Measurements from ENCODE around the gene EXD2.
"Not testable (repeated sequence)": the region's sequence is repeated elsewhere in the genome, so short reads cannot be mapped to it uniquely, and the experiment has no call there.

The EXD2 gene

GRCh38 chr14:69191340-69192111 is at the start of gene EXD2:
Gene EXD2 (plus strand): TSS chr14:69191498. CDS start chr14:69209471, 17,973 bp downstream.
- H3K4me3 ChIP-seq (ENCODE audit: low read depth, low read length) = peak within 1 kb of the TSS; percentile 73

GRCh38 chr14:69141550-69141949 is 49.7 kb upstream of the EXD2 start:
- no peak overlapping the region for H3K4me3 ChIP-seq (ENCODE audit: low read depth, low read length)
- no peak for DNase-seq (ENCODE audit: low read depth)

More at GRCh38 chr14:69191340-69192111, at the start of gene EXD2:
- DNase-seq (ENCODE audit: low read depth) = peak; percentile 34

GRCh38 chr14:69142101-69142500 is 49.2 kb upstream of the EXD2 start:
- no peak for DNase-seq (ENCODE audit: low read depth)
- H3K4me3 ChIP-seq (ENCODE audit: low read depth, low read length) = no peak overlapping the region

- no peak overlapping the region for H3K4me3 ChIP-seq (ENCODE audit: low read depth, low read length)
Observed at GRCh38 chr14:69149461-69150244, 41.6 kb upstream of the EXD2 start.

GRCh38 chr14:69151458-69152180 is 39.7 kb upstream of the EXD2 start:
- DNase-seq (ENCODE audit: low read depth) = no peak
- peak overlapping the region; percentile 80 for H3K4me3 ChIP-seq (ENCODE audit: low read depth, low read length)

More at GRCh38 chr14:69149461-69150244, 41.6 kb upstream of the EXD2 start:
- DNase-seq (ENCODE audit: low read depth) = no peak

GRCh38 chr14:69152181-69152901 is 39.0 kb upstream of the EXD2 start:
- H3K4me3 ChIP-seq (ENCODE audit: low read depth, low read length) = peak overlapping the region; percentile 80
- no peak for DNase-seq (ENCODE audit: low read depth)

- DNase-seq (ENCODE audit: low read depth) = no peak
- peak within 1 kb of the TSS; percentile 80 for H3K4me3 ChIP-seq (ENCODE audit: low read depth, low read length)
Observed at GRCh38 chr14:69152902-69153151, 38.5 kb upstream of the EXD2 start, which contains the start of gene DCAF5. Gene DCAF5 (minus strand): TSS chr14:69153119. CDS start chr14:69152978, 141 bp downstream.

- peak; percentile 83 for DNase-seq (ENCODE audit: low read depth)
- peak overlapping the region; percentile 80 for H3K4me3 ChIP-seq (ENCODE audit: low read depth, low read length)
Observed at GRCh38 chr14:69153152-69153872, 38.0 kb upstream of the EXD2 start.

- peak overlapping the region; percentile 80 for H3K4me3 ChIP-seq (ENCODE audit: low read depth, low read length)
- DNase-seq (ENCODE audit: low read depth) = no peak
Observed at GRCh38 chr14:69153873-69154270, 37.4 kb upstream of the EXD2 start.

GRCh38 chr14:69154779-69155178 is 36.5 kb upstream of the EXD2 start:
- H3K4me3 ChIP-seq (ENCODE audit: low read depth, low read length) = no peak overlapping the region
- DNase-seq (ENCODE audit: low read depth) = no peak

GRCh38 chr14:69156224-69156623 is 35.1 kb upstream of the EXD2 start:
- no peak overlapping the region for H3K4me3 ChIP-seq (ENCODE audit: low read depth, low read length)
- DNase-seq (ENCODE audit: low read depth) = no peak

- no peak for DNase-seq (ENCODE audit: low read depth)
- no peak overlapping the region for H3K4me3 ChIP-seq (ENCODE audit: low read depth, low read length)
Observed at GRCh38 chr14:69161590-69161989, 29.7 kb upstream of the EXD2 start.

GRCh38 chr14:69165787-69166186 is 25.5 kb upstream of the EXD2 start:
- DNase-seq (ENCODE audit: low read depth); H3K4me3 ChIP-seq (ENCODE audit: low read depth, low read length): not testable (repeated sequence)

GRCh38 chr14:69170839-69171238 is 20.5 kb upstream of the EXD2 start:
- no peak overlapping the region for H3K4me3 ChIP-seq (ENCODE audit: low read depth, low read length)
- DNase-seq (ENCODE audit: low read depth) = no peak

GRCh38 chr14:69171569-69171968 is 19.7 kb upstream of the EXD2 start:
- DNase-seq (ENCODE audit: low read depth) = no peak

GRCh38 chr14:69175130-69175529 is 16.2 kb upstream of the EXD2 start:
- H3K4me3 ChIP-seq (ENCODE audit: low read depth, low read length) = no peak overlapping the region
- DNase-seq (ENCODE audit: low read depth) = no peak

More at GRCh38 chr14:69171569-69171968, 19.7 kb upstream of the EXD2 start:
- H3K4me3 ChIP-seq (ENCODE audit: low read depth, low read length) = no peak overlapping the region

GRCh38 chr14:69181491-69181890 is 9.8 kb upstream of the EXD2 start:
- H3K4me3 ChIP-seq (ENCODE audit: low read depth, low read length) = no peak overlapping the region
- no peak for DNase-seq (ENCODE audit: low read depth)

GRCh38 chr14:69182580-69182979 is 8.7 kb upstream of the EXD2 start:
- H3K4me3 ChIP-seq (ENCODE audit: low read depth, low read length); DNase-seq (ENCODE audit: low read depth): not testable (repeated sequence)

- DNase-seq (ENCODE audit: low read depth) = no peak
- no peak overlapping the region for H3K4me3 ChIP-seq (ENCODE audit: low read depth, low read length)
Observed at GRCh38 chr14:69183735-69184134, 7.6 kb upstream of the EXD2 start.
